ENCODE measurements around the gene AKR1E2.

The AKR1E2 gene

GRCh38 chr10:4883079-4883739, 57.2 kb downstream of the AKR1E2 start:
- DNase-seq (ENCODE audit: low read depth), result no peak
- no peak overlapping the region for H3K4me3 ChIP-seq (ENCODE audit: low read depth, low read length)
- TF ChIP-seq, protein P1, sequence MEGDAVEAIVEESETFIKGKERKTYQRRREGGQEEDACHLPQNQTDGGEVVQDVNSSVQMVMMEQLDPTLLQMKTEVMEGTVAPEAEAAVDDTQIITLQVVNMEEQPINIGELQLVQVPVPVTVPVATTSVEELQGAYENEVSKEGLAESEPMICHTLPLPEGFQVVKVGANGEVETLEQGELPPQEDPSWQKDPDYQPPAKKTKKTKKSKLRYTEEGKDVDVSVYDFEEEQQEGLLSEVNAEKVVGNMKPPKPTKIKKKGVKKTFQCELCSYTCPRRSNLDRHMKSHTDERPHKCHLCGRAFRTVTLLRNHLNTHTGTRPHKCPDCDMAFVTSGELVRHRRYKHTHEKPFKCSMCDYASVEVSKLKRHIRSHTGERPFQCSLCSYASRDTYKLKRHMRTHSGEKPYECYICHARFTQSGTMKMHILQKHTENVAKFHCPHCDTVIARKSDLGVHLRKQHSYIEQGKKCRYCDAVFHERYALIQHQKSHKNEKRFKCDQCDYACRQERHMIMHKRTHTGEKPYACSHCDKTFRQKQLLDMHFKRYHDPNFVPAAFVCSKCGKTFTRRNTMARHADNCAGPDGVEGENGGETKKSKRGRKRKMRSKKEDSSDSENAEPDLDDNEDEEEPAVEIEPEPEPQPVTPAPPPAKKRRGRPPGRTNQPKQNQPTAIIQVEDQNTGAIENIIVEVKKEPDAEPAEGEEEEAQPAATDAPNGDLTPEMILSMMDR (IDR thresholded peaks at IDR 0.05; ENCODE audit: low read depth, low read length, missing control alignments), result no peak

GRCh38 chr10:4885162-4885561, 59.2 kb downstream of the AKR1E2 start:
- H3K4me3 ChIP-seq (ENCODE audit: low read depth, low read length), result no peak overlapping the region
- TF ChIP-seq, protein P1 (IDR thresholded peaks at IDR 0.05; ENCODE audit: low read depth, low read length, missing control alignments), result no peak
- no peak for DNase-seq (ENCODE audit: low read depth)

DNA sequence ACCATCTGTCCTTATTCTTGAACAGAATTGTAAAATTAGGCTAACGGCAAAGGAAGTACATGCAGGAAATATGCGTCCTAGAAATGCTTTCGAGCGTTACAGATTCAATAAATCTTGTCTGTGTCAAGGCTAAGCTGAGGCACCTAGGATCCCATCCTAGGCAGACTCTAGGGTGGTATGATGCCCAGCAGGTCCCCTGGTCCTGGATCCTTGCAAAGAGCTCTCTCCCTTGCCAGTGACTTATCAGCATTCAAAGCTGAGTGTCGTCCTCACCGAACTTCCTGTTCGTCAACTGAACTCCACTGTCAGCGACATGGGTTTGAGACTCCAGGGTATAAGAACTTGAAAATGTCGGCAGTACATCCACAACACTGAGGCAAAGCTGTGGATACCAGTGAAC, 61.5 kb downstream of the AKR1E2 start:
- H3K4me3 ChIP-seq (ENCODE audit: low read depth, low read length), result no peak overlapping the region
- TF ChIP-seq, protein P1 (IDR thresholded peaks at IDR 0.05; ENCODE audit: low read depth, low read length, missing control alignments), result no peak

GRCh38 chr10:4888236-4888635, 62.2 kb downstream of the AKR1E2 start:
- no peak for DNase-seq (ENCODE audit: low read depth)
- no peak overlapping the region for H3K4me3 ChIP-seq (ENCODE audit: low read depth, low read length)
- TF ChIP-seq, protein P1 (IDR thresholded peaks at IDR 0.05; ENCODE audit: low read depth, low read length, missing control alignments), result no peak

More for the DNA sequence above, 61.5 kb downstream of the AKR1E2 start:
- DNase-seq (ENCODE audit: low read depth), result no peak

DNA sequence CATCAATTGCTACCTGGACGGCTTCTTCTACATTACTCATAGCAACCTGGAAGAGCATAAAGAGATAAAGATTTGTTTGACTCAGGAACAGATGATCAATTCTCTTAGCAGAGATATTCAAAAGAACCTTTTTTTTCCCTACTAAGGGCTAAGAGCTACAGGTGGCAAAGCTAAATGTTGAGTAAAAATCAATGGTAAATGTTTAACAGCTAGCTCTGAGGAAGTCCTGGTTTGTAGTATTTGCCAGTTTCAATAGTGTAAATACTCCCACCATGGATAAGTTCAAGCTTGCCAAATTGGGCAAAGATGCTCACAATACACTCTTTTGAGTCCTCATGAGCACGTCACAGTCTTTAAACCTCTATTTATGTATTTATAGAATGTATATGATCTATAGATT, 64.0 kb downstream of the AKR1E2 start:
- no peak overlapping the region for H3K4me3 ChIP-seq (ENCODE audit: low read depth, low read length)
- no peak for DNase-seq (ENCODE audit: low read depth)
- TF ChIP-seq, protein P1 (IDR thresholded peaks at IDR 0.05; ENCODE audit: low read depth, low read length, missing control alignments), result no peak

DNA sequence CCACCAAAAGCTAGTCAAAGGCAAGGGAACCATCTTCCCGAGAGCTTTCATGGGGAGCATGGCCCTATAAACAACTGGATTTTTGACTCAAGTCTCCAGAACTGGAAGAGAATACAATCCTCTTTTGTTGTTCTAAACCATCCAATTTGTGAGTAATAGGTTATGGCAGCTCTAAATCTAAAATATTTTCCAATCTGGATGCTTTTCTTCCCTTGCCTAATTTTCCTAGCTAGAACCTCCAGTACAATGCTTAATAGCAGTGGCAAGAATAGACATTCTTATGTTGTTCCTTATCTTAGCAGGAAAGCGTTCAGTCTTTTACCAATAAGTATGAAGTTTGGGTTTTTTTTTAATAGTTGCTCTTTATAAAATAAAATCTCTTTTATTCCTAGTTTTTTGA, 66.7 kb downstream of the AKR1E2 start:
- TF ChIP-seq, protein P1 (IDR thresholded peaks at IDR 0.05; ENCODE audit: low read depth, low read length, missing control alignments), result no peak
- no peak overlapping the region for H3K4me3 ChIP-seq (ENCODE audit: low read depth, low read length)
- DNase-seq (ENCODE audit: low read depth), result no peak

- TF ChIP-seq, protein P1 (IDR thresholded peaks at IDR 0.05; ENCODE audit: low read depth, low read length, missing control alignments), result no peak
- H3K4me3 ChIP-seq (ENCODE audit: low read depth, low read length), result no peak overlapping the region
- no peak for DNase-seq (ENCODE audit: low read depth)
Measured at GRCh38 chr10:4894335-4894734, 68.3 kb downstream of the AKR1E2 start.

Measured in GM12864 (cell line).